IMR-90 (cell line): ENCODE data around the gene ARHGAP15.

Experiments
- BHLHE40 ChIP-seq: fragments of 150-350 bp; IDR thresholded peaks from 2 replicates; pipeline ENCODE4 v1.6.1; 2016; ENCODE audit warnings: mild to moderate bottlenecking, low read depth, low read length
- CEBPB ChIP-seq: IDR thresholded peaks from 2 replicates; pipeline ENCODE4 v1.6.1; 2012; ENCODE audit warnings: low read depth, low read length, improper control_type of control experiment
- CHD1 ChIP-seq: IDR thresholded peaks from 2 replicates; pipeline ENCODE4 v1.6.1; 2012; ENCODE audit warnings: low read depth, low read length, improper control_type of control experiment
- MAFK ChIP-seq: IDR thresholded peaks from 2 replicates; pipeline ENCODE4 v1.6.1; 2012; ENCODE audit warnings: low read depth, low read length, improper control_type of control experiment
- MXI1 ChIP-seq: IDR thresholded peaks from 2 replicates; pipeline ENCODE4 v1.6.1; 2012; ENCODE audit warnings: low read depth, mild to moderate bottlenecking, low read length, moderate library complexity, borderline replicate concordance
- NFE2L2 ChIP-seq: fragments of 150-350 bp; IDR thresholded peaks from 2 replicates; pipeline ENCODE4 v1.6.1; 2016; ENCODE audit warnings: low read depth, mild to moderate bottlenecking, low read length
- POLR2A ChIP-seq: IDR thresholded peaks from 2 replicates; pipeline ENCODE4 v1.6.1; 2012; ENCODE audit warnings: mild to moderate bottlenecking, low read depth, low read length
- RAD21 ChIP-seq: IDR thresholded peaks from 2 replicates; pipeline ENCODE4 v1.6.1; 2012; ENCODE audit warnings: low read length, improper control_type of control experiment
- RCOR1 ChIP-seq: IDR thresholded peaks from 2 replicates; pipeline ENCODE4 v1.6.1; 2012; ENCODE audit warnings: mild to moderate bottlenecking, low read length, improper control_type of control experiment; ENCODE audit not compliant: insufficient replicate concordance
- RFX5 ChIP-seq: IDR thresholded peaks from 2 replicates; pipeline ENCODE4 v1.8.0; 2012; ENCODE audit warnings: low read depth, mild to moderate bottlenecking, low read length, moderate library complexity
- SMC3 ChIP-seq: fragments of 150-350 bp; IDR thresholded peaks from 2 replicates; pipeline ENCODE4 v1.6.1; 2016; ENCODE audit warnings: low read depth, mild to moderate bottlenecking, antibody characterized with exemption, low read length, moderate library complexity
- USF2 ChIP-seq: fragments of 150-350 bp; IDR thresholded peaks from 2 replicates; pipeline ENCODE4 v1.6.1; 2017; ENCODE audit warnings: mild to moderate bottlenecking, antibody characterized with exemption, low read length, low read depth
- TF ChIP-seq, protein P1 (sequence below): conservative IDR thresholded peaks from 2 replicates; pipeline ENCODE4 v1.5.1; 2012; ENCODE audit warnings: mild to moderate bottlenecking, low read depth, low read length, improper control_type of control experiment

DNA sequence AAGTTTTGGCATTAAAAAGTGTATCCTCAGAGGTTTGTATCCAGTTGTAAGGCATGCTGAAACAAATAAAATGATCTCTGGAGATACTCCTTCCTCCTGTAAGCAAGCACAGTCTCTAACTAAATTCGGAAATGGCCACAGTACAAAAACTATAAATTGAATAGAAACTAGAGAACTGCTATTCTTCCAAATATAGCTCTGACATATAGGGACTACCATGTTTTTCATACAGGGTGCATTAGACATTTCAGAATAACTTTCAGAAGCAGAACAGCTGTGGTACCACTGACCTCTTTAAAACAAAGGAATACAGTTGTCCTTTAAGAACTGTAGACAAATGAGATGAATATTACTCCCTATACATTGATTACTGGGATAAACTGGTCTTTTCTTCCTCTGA, 568.5 kb downstream of the ARHGAP15 start:
- TF ChIP-seq, protein P1, sequence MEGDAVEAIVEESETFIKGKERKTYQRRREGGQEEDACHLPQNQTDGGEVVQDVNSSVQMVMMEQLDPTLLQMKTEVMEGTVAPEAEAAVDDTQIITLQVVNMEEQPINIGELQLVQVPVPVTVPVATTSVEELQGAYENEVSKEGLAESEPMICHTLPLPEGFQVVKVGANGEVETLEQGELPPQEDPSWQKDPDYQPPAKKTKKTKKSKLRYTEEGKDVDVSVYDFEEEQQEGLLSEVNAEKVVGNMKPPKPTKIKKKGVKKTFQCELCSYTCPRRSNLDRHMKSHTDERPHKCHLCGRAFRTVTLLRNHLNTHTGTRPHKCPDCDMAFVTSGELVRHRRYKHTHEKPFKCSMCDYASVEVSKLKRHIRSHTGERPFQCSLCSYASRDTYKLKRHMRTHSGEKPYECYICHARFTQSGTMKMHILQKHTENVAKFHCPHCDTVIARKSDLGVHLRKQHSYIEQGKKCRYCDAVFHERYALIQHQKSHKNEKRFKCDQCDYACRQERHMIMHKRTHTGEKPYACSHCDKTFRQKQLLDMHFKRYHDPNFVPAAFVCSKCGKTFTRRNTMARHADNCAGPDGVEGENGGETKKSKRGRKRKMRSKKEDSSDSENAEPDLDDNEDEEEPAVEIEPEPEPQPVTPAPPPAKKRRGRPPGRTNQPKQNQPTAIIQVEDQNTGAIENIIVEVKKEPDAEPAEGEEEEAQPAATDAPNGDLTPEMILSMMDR, result no peak
- TF ChIP-seq CEBPB (no peak), POLR2A (no peak), RAD21 (no peak), RCOR1 (no peak), MAFK (no peak), SMC3 (no peak), RFX5 (no peak), CHD1 (no peak), NFE2L2 (no peak), MXI1 (no peak), USF2 (no peak), BHLHE40 (no peak)
